ENCODE data around the gene NAALADL2. TPM values are rescaled to one million over a fixed set of nuclear protein-coding genes. Genes with fewer than 3 reads are reported as not detected.

NAALADL2 gene
- total RNA-seq, 1 donor from 2014 or later: 5.9 TPM

DNA sequence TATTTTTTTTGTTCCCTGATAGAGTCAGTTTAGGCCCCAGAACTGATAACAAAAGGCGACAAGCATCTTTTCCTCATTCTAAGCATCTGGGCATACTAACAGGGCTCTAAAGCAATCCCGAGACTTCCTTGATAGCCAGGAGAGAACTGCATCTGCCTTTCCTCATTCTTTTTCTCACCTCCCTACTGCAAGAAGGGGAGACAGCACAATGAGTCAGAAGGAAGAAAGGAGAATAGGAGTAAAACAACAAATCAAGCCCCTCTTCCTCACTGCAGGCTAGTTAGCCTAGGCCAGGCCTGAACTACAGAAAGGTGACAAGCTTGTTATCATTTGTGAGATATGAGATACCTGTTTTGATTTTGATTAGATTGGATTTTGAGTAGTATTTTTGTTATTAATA lies 97.9 kb downstream of the NAALADL2 start:
- DNase-seq (ENCODE audit: low spot score in 2 of 2): no peak
- peaks cover 3 to 16% of the 10 kb centered on the region in 2 donors for H3K4me1 ChIP-seq
- H3K27me3 ChIP-seq: no peaks in the 10 kb centered on the region
- H3K9me3 ChIP-seq: no peaks in the 10 kb centered on the region
- H3K4me3 ChIP-seq: no peak overlapping the region
- peak overlapping the region; percentile 29 to 40 for H3K27ac ChIP-seq
- TF ChIP-seq, protein P1, sequence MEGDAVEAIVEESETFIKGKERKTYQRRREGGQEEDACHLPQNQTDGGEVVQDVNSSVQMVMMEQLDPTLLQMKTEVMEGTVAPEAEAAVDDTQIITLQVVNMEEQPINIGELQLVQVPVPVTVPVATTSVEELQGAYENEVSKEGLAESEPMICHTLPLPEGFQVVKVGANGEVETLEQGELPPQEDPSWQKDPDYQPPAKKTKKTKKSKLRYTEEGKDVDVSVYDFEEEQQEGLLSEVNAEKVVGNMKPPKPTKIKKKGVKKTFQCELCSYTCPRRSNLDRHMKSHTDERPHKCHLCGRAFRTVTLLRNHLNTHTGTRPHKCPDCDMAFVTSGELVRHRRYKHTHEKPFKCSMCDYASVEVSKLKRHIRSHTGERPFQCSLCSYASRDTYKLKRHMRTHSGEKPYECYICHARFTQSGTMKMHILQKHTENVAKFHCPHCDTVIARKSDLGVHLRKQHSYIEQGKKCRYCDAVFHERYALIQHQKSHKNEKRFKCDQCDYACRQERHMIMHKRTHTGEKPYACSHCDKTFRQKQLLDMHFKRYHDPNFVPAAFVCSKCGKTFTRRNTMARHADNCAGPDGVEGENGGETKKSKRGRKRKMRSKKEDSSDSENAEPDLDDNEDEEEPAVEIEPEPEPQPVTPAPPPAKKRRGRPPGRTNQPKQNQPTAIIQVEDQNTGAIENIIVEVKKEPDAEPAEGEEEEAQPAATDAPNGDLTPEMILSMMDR (IDR thresholded peaks at IDR 0.05): no peak
- H3K36me3 ChIP-seq: no peaks in the 10 kb centered on the region
- intact Hi-C loops (cut with DNase I): loop anchor here (5.0 kb wide), 1 partner anchor 95 kb away; no protein-coding TSS in a partner anchor

DNA sequence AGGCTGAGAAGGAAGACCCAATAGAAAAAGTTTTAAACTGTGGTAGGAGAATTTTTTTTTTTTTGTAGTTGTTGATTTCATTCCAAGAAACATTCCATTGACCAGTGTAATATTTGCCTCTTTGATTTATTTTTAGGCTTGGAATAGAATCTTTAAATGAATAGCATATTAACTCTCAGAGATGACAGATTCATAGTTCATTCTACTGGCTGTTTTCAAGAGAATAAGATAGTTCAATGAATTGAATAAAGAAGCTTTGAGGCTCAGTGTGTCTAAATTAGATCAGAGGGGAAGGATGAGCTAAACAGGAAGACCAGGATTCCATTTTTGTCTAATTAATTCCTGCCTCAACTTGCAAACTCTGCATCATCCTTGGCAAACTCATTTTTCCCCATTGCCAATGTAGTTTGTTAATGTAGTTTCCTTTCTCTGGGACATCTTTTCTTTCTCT lies 98.4 kb downstream of the NAALADL2 start:
- DNase-seq (ENCODE audit: low spot score in 2 of 2): no peak
- Histone ChIP-seq H3K27me3 (no peaks in the 10 kb centered on the region), H3K36me3 (no peaks in the 10 kb centered on the region), H3K27ac (peak overlapping the region; percentile 15 to 36), H3K9me3 (no peaks in the 10 kb centered on the region), H3K4me1 (peaks cover 3 to 16% of the 10 kb centered on the region in 2 donors), H3K4me3 (no peak overlapping the region)
- intact Hi-C loops (cut with DNase I): loop anchor here (5.0 kb wide), 1 partner anchor 95 kb away; no protein-coding TSS in a partner anchor
- TF ChIP-seq, protein P1 (IDR thresholded peaks at IDR 0.05): no peak

DNA sequence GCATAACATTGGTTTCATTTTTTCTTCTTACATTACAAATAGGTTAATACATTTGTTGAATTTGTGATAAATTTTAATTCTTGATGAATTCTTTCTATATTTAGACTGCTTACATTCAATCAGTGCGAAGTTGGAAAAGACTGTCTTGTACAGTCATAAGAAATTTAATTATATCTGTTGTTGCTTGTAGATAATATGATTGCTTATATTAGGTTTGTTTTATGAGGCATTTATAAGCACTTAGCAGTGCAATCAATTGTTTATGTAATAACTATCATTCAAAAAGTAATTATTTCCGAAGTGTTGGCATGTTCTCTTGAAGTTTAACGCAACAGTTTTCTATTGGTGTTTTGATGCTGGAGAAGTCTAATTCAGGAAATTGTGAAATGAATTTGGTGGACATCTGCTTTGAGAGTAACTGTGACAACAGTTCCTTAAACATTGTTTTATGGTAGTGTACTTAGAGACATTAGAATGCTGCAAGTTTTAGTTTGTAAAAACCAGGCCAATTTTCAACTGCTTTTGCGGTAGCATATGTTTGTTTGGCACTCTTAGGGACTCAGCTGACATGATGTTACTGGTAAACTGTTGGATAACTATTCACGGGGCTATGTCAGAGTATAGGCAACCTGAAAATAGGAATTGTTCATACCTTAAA lies 99.7 kb downstream of the NAALADL2 start:
- Histone ChIP-seq H3K27ac (no peak overlapping the region), H3K4me3 (no peak overlapping the region), H3K4me1 (peaks cover 3 to 16% of the 10 kb centered on the region in 2 donors), H3K36me3 (no peaks in the 10 kb centered on the region), H3K27me3 (no peaks in the 10 kb centered on the region), H3K9me3 (no peaks in the 10 kb centered on the region)
- intact Hi-C loops (cut with DNase I): loop anchor here (5.0 kb wide), 1 partner anchor 96 kb away; no protein-coding TSS in a partner anchor
- no peak for DNase-seq (ENCODE audit: low spot score in 2 of 2)
- TF ChIP-seq, protein P1 (IDR thresholded peaks at IDR 0.05): no peak

DNA sequence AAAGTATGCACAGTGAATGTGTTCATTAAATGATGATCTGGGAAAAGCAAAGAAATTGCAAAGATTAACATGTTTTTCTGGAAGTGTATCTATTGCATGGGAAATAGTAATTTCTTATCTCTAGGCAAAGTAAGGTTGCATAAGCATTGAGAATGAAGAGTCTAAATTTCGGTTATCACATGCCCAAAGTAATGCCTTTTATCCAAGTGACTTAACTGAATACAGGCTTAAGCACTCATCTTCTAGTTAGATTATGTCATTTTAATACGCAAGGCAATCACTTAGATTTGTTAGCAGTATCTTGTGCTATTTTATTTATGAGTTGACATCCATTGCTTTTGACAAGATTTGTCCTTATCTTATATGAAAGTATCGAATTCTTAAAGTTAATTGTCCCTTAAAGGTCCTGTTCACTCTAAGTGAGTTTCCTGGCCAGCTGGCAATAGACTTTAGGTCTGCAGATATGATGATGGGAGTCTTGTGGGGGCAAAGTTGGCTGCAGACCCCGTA lies 100.5 kb downstream of the NAALADL2 start:
- Histone ChIP-seq H3K27ac (no peak overlapping the region), H3K4me3 (no peak overlapping the region), H3K36me3 (no peaks in the 10 kb centered on the region), H3K4me1 (peaks cover 3 to 16% of the 10 kb centered on the region in 2 donors), H3K9me3 (no peaks in the 10 kb centered on the region), H3K27me3 (no peaks in the 10 kb centered on the region)
- TF ChIP-seq, protein P1 (IDR thresholded peaks at IDR 0.05): no peak
- no peak for DNase-seq (ENCODE audit: low spot score in 2 of 2)
- intact Hi-C loops (cut with DNase I): loop anchor here (5.0 kb wide), 1 partner anchor 97 kb away; no protein-coding TSS in a partner anchor

DNA sequence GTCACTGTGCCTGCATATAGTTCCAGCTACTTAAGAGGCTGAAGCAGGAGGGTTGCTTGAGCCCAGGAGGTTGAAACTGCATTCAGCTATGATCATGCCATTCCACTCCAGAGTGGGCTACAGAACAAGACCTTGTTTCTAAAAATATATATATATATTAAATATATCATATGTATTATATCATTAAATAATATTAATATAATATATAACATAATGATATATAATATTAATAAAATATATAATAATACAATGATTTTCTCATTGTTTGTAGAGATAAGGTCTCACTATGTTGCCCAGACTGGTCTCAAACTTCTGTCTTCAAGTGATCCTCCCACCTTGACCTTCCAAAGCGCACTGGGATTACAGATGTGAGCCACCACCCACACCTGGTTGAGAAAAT lies 101.8 kb downstream of the NAALADL2 start:
- DNase-seq (ENCODE audit: low spot score in 2 of 2): no peak
- Histone ChIP-seq H3K27ac (no peak overlapping the region), H3K4me1 (peaks cover 3 to 16% of the 10 kb centered on the region in 2 donors), H3K9me3 (no peaks in the 10 kb centered on the region), H3K4me3 (no peak overlapping the region), H3K27me3 (no peaks in the 10 kb centered on the region), H3K36me3 (no peaks in the 10 kb centered on the region)
- TF ChIP-seq, protein P1 (IDR thresholded peaks at IDR 0.05): no peak
- intact Hi-C loops (cut with DNase I): no loop called here
